Mucosa of rectum (tissue), 2 donors: ENCODE data around the gene RFTN1.
"Not testable (repeated sequence)": the region's sequence is repeated elsewhere in the genome, so short reads cannot be mapped to it uniquely, and the experiment has no call there.

ENCODE experiments used
- H3K27ac ChIP-seq, 2 donors: one replicate each; pipeline ENCODE4 v1.7.0; 2013; ENCODE audit warnings: inconsistent platforms in 2 of 2, low read depth in 2 of 2, low read length in 2 of 2
- H3K27me3 ChIP-seq, 2 donors: one replicate each; pipeline ENCODE4 v1.7.0; 2013; ENCODE audit warnings: low read length in 2 of 2; ENCODE audit not compliant: control insufficient read depth in 2 of 2, insufficient read depth in 2 of 2
- H3K36me3 ChIP-seq, 2 donors: one replicate each; pipeline ENCODE4 v1.7.0; 2013; ENCODE audit warnings: low read length in 2 of 2; ENCODE audit not compliant: control insufficient read depth in 2 of 2, insufficient read depth in 2 of 2
- H3K4me1 ChIP-seq, 2 donors: one replicate each; pipeline ENCODE4 v1.7.0; 2013; ENCODE audit warnings: low read length in 2 of 2, mild to moderate bottlenecking in 1 of 2; ENCODE audit not compliant: control insufficient read depth in 2 of 2, insufficient read depth in 2 of 2
- H3K4me3 ChIP-seq, 2 donors: one replicate each; pipeline ENCODE4 v1.7.0; 2013; ENCODE audit warnings: low read length in 2 of 2
- H3K9ac ChIP-seq, 2 donors: one replicate each; pipeline ENCODE4 v1.7.0; 2013; ENCODE audit warnings: low read length in 2 of 2, low read depth in 1 of 2, mild to moderate bottlenecking in 1 of 2
- H3K9me3 ChIP-seq, 2 donors: one replicate each; pipeline ENCODE4 v1.7.0; 2013; ENCODE audit warnings: low read length in 2 of 2; ENCODE audit not compliant: control insufficient read depth in 2 of 2
- donor health status: healthy.
- donor health status: Normal muscosa, but diverticular disease.

The RFTN1 gene

DNA sequence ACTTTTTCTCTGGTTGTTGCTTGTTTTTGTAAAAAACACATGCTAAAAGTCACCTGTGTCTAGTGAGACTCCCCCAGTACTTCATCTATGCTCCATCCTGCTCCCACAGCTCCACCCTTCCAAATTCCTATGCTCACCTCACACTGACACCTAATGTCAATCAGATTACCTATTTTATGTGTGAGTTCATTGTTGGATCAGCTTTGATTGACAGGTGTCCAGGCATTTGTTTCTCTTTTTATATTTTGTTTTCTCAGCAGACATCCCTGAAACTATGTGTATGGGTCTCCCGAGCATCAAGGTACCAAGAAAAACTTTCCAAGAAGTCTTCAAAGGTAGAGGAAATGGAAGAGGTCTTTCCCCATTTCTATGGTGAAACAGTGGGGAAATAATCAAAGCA lies 13.4 kb downstream of the RFTN1 start:
- Histone ChIP-seq H3K36me3 (no peaks in the 10 kb centered on the region), H3K27me3 (peaks cover 0 to 5% of the 10 kb centered on the region in 2 donors), H3K4me1 (peaks cover 0 to 2% of the 10 kb centered on the region in 2 donors), H3K27ac (no peak overlapping the region), H3K9me3 (no peaks in the 10 kb centered on the region), H3K9ac (no peak overlapping the region), H3K4me3 (no peak overlapping the region)

DNA sequence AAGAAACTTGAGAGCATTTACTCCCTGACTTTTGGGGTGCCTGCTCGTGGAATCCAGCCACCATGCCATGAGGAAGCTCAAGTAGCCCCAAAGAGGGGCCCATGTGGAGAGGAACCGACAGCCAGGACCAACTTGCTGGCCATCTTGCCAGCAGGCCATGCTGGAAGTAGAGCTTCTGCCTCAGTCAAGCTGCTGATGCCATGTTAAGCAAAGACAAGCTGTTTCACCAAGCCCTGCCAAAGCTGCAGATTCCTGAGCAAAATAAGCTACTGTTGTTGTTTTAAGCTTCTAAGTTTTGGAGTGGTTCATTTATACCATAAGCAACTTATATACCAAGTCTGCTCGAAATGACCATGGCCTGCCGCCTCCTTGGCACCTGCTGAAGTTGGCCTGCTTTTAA lies 14.1 kb downstream of the RFTN1 start:
- Histone ChIP-seq H3K9me3 (no peaks in the 10 kb centered on the region), H3K27me3 (peaks cover 0 to 5% of the 10 kb centered on the region in 2 donors), H3K36me3 (no peaks in the 10 kb centered on the region), H3K27ac (no peak overlapping the region), H3K4me1 (peaks cover 0 to 2% of the 10 kb centered on the region in 2 donors), H3K4me3 (no peak overlapping the region), H3K9ac (no peak overlapping the region)

DNA sequence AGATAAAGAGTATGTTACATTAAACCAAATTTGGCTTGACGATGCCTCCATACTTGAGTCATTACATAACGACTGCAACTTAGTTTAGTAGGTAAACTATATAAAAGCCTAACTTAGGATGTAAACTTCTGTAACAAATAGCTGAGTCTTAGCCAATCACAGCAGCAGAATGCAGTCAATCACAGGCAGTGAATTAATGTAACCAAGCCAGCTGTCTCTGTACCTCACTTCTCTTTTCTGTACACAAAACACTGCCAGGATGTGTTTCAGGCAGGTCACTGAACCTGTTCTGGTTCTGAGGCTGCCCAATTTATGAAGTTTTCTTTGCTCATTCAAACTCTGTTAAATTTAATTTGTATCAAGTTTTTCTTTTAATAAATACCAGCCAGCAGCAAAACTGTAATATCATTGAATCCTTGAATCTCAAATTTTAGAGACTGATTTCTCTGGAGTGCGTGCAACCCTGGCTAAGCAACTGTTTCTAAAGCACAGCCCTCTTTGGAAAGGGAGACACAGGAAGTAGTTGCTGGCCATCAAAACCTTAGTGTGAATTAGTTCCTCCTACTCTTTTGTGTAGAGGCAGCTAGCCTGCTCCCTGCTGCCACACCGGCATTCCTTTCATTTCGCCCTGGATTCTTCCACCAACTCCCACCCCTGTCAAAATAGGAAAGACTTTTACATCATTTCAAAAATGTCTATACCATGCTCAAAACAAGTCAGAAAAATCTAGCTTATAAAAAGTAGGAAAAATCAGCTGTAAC lies 15.2 kb downstream of the RFTN1 start:
- Histone ChIP-seq H3K9me3 (no peaks in the 10 kb centered on the region), H3K27me3 (peaks cover 0 to 5% of the 10 kb centered on the region in 2 donors), H3K27ac (no peak overlapping the region), H3K9ac (no peak overlapping the region), H3K4me3 (no peak overlapping the region), H3K4me1 (peaks cover 0 to 2% of the 10 kb centered on the region in 2 donors), H3K36me3 (no peaks in the 10 kb centered on the region)

DNA sequence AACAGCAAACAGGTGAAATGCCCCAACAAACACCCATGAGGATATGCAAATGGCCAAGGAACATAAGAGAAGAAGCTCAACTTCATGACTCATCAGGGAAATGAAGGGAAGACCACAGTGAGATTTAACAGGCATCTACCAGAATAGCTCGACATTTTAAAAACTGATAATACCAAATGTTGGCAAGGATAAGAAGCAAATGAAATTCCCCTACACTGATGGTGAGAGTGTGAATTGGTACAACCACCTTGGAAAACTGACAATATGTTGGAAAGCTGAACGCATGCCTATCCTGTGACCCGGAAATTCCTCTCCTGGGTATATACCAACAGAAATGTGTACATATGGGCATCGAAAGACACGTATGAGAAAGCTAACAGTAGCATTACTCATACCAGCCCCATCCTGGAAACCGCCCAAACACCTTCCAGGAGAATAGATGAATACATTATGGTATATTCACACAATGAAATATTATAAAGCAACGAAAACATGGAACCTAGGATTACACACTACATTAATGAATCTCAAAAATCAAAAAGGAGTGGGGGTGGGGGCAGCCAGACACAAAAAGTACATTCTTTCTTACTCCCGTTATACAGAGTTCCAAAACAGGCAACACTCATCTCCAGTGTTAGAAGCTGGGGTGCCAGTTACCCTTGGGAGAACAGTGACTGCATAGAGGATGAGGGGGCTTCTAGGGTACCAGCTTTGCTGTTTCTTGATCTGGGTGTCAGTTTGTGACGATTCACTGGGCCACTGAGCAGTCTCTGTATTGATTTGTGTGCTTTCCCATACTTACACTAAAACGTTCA lies 16.9 kb downstream of the RFTN1 start:
- H3K9ac ChIP-seq: no peak overlapping the region
- no peaks in the 10 kb centered on the region for H3K9me3 ChIP-seq
- peaks cover 0 to 3% of the 10 kb centered on the region in 2 donors for H3K36me3 ChIP-seq
- H3K27ac ChIP-seq: no peak overlapping the region
- no peak overlapping the region for H3K4me3 ChIP-seq
- H3K4me1 ChIP-seq: peaks cover 0 to 2% of the 10 kb centered on the region in 2 donors
- H3K27me3 ChIP-seq: peaks cover 0 to 5% of the 10 kb centered on the region in 2 donors

DNA sequence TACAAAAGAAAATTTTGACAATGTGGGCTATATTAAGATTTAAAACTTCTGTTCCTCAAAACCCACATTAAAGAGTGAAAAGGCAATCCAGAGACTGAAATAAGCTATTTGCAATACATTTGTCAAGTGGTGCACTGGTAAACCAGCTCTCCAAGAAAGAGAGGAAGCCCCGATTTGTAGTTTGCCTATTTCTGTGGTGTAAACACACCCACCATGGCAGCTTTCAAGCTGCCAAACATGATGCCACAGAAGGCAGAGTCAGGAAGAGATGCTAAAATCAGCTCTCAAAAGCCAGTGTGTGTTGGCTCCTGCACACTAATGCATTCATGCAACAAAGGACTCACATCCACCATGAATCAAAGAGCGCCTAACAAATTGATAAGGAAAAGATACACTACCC lies 17.5 kb downstream of the RFTN1 start:
- Histone ChIP-seq H3K9me3 (no peaks in the 10 kb centered on the region), H3K4me3 (no peak overlapping the region), H3K9ac (no peak overlapping the region), H3K27me3 (peaks cover 0 to 5% of the 10 kb centered on the region in 2 donors), H3K27ac (no peak overlapping the region), H3K36me3 (peaks cover 0 to 3% of the 10 kb centered on the region in 2 donors), H3K4me1 (peaks cover 0 to 2% of the 10 kb centered on the region in 2 donors)

DNA sequence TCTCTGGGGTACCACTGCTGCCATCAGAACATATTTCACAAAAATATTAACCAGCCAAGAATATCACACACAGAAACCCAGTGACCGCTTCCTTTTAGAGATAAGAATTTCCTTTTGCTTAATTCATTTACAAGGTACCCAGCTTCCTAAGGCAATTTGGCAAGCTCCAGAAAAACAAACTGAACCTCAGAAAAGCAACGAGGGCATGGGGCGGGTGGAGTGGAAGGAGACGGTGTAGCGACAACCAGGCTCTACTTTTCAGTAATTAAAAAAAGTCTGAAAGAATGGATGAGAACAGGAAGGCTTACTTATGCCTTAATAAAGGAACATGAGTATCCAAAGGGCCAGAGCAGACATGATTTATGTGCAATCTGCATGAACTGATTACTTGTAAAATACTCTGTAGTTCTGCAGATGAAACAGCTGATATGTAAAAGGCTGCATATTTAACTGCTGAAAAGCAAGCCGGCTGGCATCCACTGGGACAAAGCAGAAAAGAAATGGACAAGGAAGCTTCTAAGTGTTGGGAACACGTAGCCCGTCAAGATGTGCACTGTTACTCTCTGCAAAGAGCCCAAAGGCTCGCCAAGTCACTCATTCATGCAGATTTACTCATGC lies 18.6 kb downstream of the RFTN1 start:
- no peak overlapping the region for H3K9ac ChIP-seq
- peaks cover 0 to 3% of the 10 kb centered on the region in 2 donors for H3K36me3 ChIP-seq
- H3K4me1 ChIP-seq: peaks cover 2 to 3% of the 10 kb centered on the region in 2 donors
- H3K27me3 ChIP-seq: peaks cover 0 to 5% of the 10 kb centered on the region in 2 donors
- H3K27ac ChIP-seq: no peak overlapping the region
- H3K4me3 ChIP-seq: no peak overlapping the region
- H3K9me3 ChIP-seq: no peaks in the 10 kb centered on the region

DNA sequence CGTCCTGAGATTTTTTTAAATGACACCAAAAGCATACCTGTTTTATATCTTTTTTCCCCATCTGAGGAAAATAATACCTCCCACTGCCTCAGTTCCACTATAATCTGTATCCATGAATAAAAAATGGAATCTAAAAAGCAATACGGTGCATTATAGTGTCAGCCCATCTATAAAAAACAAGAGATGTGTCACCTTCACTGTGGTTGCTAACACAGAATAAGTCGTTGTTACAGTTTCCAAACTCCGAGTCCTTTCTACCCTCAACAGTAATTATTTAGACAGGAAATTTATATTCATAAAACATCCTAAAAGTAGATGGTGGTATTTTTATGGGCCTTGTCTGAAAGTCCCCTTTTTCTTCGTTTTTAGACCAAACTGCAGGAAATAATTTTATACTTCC lies 19.4 kb downstream of the RFTN1 start:
- Histone ChIP-seq H3K4me1 (peaks cover 2 to 3% of the 10 kb centered on the region in 2 donors), H3K4me3 (no peak overlapping the region), H3K27ac (no peak overlapping the region), H3K27me3 (peaks cover 0 to 5% of the 10 kb centered on the region in 2 donors), H3K9me3 (no peaks in the 10 kb centered on the region), H3K36me3 (peaks cover 0 to 3% of the 10 kb centered on the region in 2 donors), H3K9ac (no peak overlapping the region)

DNA sequence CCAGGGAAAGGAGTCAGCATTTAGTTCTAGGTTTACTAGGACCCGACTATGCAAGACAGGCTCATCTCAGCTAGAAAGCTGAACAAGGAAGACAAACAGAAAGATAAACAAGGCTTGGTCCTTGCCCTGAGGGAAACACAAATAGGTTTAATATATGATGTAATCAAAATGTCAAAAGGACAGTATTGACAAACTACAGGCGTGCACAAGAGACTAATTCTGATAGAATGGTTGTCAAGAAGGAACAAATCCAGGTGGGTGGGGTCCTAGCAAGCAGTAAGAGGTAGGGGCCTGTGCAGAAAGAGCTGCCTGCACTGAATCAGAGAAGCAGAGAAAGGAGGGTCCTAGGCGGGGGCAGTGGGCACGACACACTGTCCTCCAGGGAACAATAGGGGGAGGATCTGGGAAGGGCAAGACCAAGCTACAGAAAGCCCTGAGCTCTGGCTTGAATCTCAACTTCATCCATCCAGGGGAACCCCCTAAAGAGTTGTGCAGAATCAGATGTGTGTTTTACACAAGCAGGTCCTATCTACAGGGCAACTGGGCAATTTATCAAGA lies 23.4 kb downstream of the RFTN1 start:
- no peak overlapping the region for H3K4me3 ChIP-seq
- H3K27me3 ChIP-seq: no peaks in the 10 kb centered on the region
- H3K9ac ChIP-seq: no peak overlapping the region
- no peak overlapping the region for H3K27ac ChIP-seq
- no peaks in the 10 kb centered on the region for H3K9me3 ChIP-seq
- H3K36me3 ChIP-seq: peaks cover 0 to 3% of the 10 kb centered on the region in 2 donors
- peaks cover 0 to 3% of the 10 kb centered on the region in 2 donors for H3K4me1 ChIP-seq

DNA sequence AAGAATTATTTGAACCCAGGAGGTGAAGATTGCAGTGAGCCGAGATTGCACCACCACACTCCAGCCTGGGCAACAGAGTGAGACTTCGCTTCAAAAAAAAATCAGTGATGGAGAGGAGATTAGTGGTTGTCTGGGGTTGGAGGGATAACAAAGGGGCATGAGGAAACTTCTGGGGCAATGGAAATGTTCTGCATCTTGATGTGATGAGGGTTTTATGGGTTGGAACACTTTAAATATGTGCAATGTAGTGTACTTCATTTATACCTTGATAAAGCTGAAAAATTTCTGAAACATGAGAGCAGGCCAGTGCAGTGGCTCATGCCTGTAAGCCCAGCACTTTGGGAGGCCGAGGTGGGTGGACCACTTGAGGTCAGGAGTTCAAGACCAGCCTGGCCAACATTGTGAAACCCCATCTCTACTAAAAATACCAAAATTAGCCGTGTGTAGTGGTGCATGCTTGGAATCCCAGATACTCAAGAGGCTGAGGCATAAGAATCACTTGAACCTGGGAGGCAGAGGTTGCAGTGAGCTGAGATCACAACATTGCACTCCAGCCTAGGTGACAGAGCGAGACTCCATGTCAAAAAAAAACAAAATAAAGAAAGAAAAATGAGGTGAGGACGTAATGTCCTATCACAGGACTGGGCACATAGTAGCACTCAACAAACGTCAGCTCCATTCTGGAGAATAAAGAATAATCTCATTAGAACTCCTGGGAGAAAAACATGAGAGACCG lies 24.0 kb downstream of the RFTN1 start:
- not testable (repeated sequence) for H3K9ac ChIP-seq, H3K4me3 ChIP-seq, H3K9me3 ChIP-seq, H3K4me1 ChIP-seq, H3K27me3 ChIP-seq, H3K36me3 ChIP-seq, H3K27ac ChIP-seq
